Vagina (tissue), 2 donors: ENCODE data around the gene SPACA7.

Source experiments
- POLR2A ChIP-seq, 2 donors: fragments of 450-650 bp; IDR thresholded peaks; one replicate each; pipeline ENCODE4 v1.6.1; 2017; ENCODE audit warnings: antibody characterized with exemption in 2 of 2, mild to moderate bottlenecking in 2 of 2, moderate library complexity in 2 of 2
- TF ChIP-seq, protein P1 (sequence below), 3 experiments: fragments of 450-650 bp in 2 of 3; fragments of 200-600 bp in 1 of 3; sonication (generic) in 1 of 3; IDR thresholded peaks; one replicate each; pipeline ENCODE4 v1.5.1; 2017 to 2019; ENCODE audit warnings: antibody characterized with exemption in 3 of 3, mild to moderate bottlenecking in 2 of 3, moderate library complexity in 2 of 3

- TF ChIP-seq, protein P1, sequence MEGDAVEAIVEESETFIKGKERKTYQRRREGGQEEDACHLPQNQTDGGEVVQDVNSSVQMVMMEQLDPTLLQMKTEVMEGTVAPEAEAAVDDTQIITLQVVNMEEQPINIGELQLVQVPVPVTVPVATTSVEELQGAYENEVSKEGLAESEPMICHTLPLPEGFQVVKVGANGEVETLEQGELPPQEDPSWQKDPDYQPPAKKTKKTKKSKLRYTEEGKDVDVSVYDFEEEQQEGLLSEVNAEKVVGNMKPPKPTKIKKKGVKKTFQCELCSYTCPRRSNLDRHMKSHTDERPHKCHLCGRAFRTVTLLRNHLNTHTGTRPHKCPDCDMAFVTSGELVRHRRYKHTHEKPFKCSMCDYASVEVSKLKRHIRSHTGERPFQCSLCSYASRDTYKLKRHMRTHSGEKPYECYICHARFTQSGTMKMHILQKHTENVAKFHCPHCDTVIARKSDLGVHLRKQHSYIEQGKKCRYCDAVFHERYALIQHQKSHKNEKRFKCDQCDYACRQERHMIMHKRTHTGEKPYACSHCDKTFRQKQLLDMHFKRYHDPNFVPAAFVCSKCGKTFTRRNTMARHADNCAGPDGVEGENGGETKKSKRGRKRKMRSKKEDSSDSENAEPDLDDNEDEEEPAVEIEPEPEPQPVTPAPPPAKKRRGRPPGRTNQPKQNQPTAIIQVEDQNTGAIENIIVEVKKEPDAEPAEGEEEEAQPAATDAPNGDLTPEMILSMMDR (IDR thresholded peaks at IDR 0.05) = no peak
- TF ChIP-seq POLR2A (IDR thresholded peaks at IDR 0.05) = no peak
Observed at GRCh38 chr13:112481458-112481857, 105.3 kb downstream of the SPACA7 start.
